H1 (cell line): ENCODE data around the gene EPHA6. TPM values are rescaled to one million over a fixed set of nuclear protein-coding genes. Genes with fewer than 3 reads are reported as not detected.
A peak's percentile ranks its signal among the peaks of the same experiment; 100 is the strongest.

ENCODE experiments used
- CTCF ChIA-PET: fragments of 300-600 bp; sonication (Branson Sonifier 250); formaldehyde crosslinking; loops from one replicate; lab custom pipeline; 2021; ENCODE audit not compliant: partially characterized antibody; lab: Charles Lee
- POLR2A ChIA-PET: fragments of 300-600 bp; sonication (Branson Sonifier 250); formaldehyde crosslinking; loops from one replicate; lab custom pipeline; 2021; ENCODE audit warnings: inconsistent platforms; ENCODE audit not compliant: partially characterized antibody; lab: Charles Lee
- DNase-seq, 2 experiments: peaks; one replicate each; pipeline versions ENCODE4 v3.0.0 to v3.0.0-alpha.2; 2010 to 2022; ENCODE audit warnings: low spot score in 2 of 2, low read depth in 1 of 2, mixed read lengths in 1 of 2
- FAIRE-seq: peaks from 2 replicates; lab custom pipeline; 2011; peaks lifted over from hg19 to GRCh38; lab: Jason Lieb, UNC
- H2AFZ ChIP-seq: 2 replicates; pipeline ENCODE4 v1.8.1; 2012; ENCODE audit warnings: low read length, inconsistent platforms
- H2AK5ac ChIP-seq: 2 replicates; pipeline ENCODE4 v1.6.1; 2013; ENCODE audit warnings: low read depth, low read length
- H2BK120ac ChIP-seq: replicated peaks from 2 replicates; pipeline ENCODE3; 2013; ENCODE audit warnings: low read depth, low read length, inconsistent platforms
- H2BK12ac ChIP-seq: 2 replicates; pipeline ENCODE4 v1.6.1; 2013; ENCODE audit warnings: low read depth, low read length
- H2BK15ac ChIP-seq: 2 replicates; pipeline ENCODE4 v1.6.1; 2013; ENCODE audit warnings: low read length
- H2BK20ac ChIP-seq: 2 replicates; pipeline ENCODE4 v1.6.1; 2013; ENCODE audit warnings: low read length
- H2BK5ac ChIP-seq: 2 replicates; pipeline ENCODE4 v1.6.1; 2013; ENCODE audit warnings: low read depth, low read length
- H3K14ac ChIP-seq: 2 replicates; pipeline ENCODE4 v1.6.1; 2013; ENCODE audit warnings: inconsistent platforms; ENCODE audit not compliant: insufficient read length
- H3K18ac ChIP-seq: 2 replicates; pipeline ENCODE4 v1.6.1; 2013; ENCODE audit warnings: low read length; ENCODE audit errors: extremely low read depth
- H3K23ac ChIP-seq: 2 replicates; pipeline ENCODE4 v1.6.1; 2013; ENCODE audit warnings: inconsistent platforms; ENCODE audit not compliant: insufficient read length
- H3K23me2 ChIP-seq: 2 replicates; pipeline ENCODE4 v1.6.1; 2013; ENCODE audit warnings: low read depth, low read length
- H3K27ac ChIP-seq: 2 replicates; pipeline ENCODE4 v1.6.1; 2011; ENCODE audit warnings: low read depth, low read length, inconsistent platforms
- H3K27me3 ChIP-seq, 4 experiments: replicated peaks in 1 of 4; 1 replicate in 1 of 4; 2 replicates in 3 of 4; pipeline versions ENCODE4 v1.6.1 to v1.8.1; 2011 to 2013; ENCODE audit warnings: low read length in 3 of 4, mild to moderate bottlenecking in 3 of 4, inconsistent platforms in 2 of 4, mixed read lengths in 2 of 4, moderate library complexity in 1 of 4; ENCODE audit not compliant: control insufficient read depth in 3 of 4, insufficient read depth in 3 of 4; ENCODE audit errors: extremely low read depth in 1 of 4
- H3K36me3 ChIP-seq, 4 experiments: 2 replicates each; pipeline versions ENCODE4 v1.6.1 to v1.8.1; 2011 to 2013; ENCODE audit warnings: mild to moderate bottlenecking in 4 of 4, low read length in 3 of 4, moderate library complexity in 2 of 4, control low read depth in 1 of 4, inconsistent platforms in 1 of 4; ENCODE audit not compliant: insufficient read depth in 4 of 4, control insufficient read depth in 2 of 4
- H3K4ac ChIP-seq: replicated peaks from 2 replicates; pipeline ENCODE3; 2013; ENCODE audit warnings: low read length, low read depth, mixed read lengths, inconsistent platforms; ENCODE audit not compliant: insufficient read length
- H3K4me1 ChIP-seq, 4 experiments: replicated peaks in 1 of 4; 1 replicate in 1 of 4; 2 replicates in 3 of 4; pipeline versions ENCODE4 v1.6.1 to v1.8.1; 2011 to 2013; ENCODE audit warnings: low read length in 3 of 4, inconsistent platforms in 2 of 4, mixed read lengths in 1 of 4; ENCODE audit not compliant: insufficient read depth in 4 of 4, control insufficient read depth in 3 of 4
- H3K4me2 ChIP-seq, 2 experiments: 2 replicates each; pipeline versions ENCODE4 v1.6.1 to v1.8.1; 2011 to 2013; ENCODE audit warnings: low read depth in 2 of 2, low read length in 2 of 2, control low read depth in 1 of 2, inconsistent platforms in 1 of 2, mild to moderate bottlenecking in 1 of 2; ENCODE audit not compliant: insufficient read depth in 1 of 2
- H3K4me3 ChIP-seq, 4 experiments: fragments of 200-600, 300-600 bp in 1 of 4; sonication (generic), shearing (Covaris generic), sonication (Bioruptor Twin) in 1 of 4; 2 replicates each; pipeline versions ENCODE4 v1.5.1 to v1.8.1; 2011 to 2016; ENCODE audit warnings: low read length in 4 of 4, low read depth in 3 of 4, control low read depth in 2 of 4, inconsistent platforms in 2 of 4, mild to moderate bottlenecking in 2 of 4, mixed read lengths in 1 of 4, moderate library complexity in 1 of 4; ENCODE audit not compliant: insufficient read depth in 2 of 4; ENCODE audit errors: extremely low read depth in 1 of 4
- H3K56ac ChIP-seq: replicated peaks from 2 replicates; pipeline ENCODE3; 2013; ENCODE audit warnings: low read depth, mild to moderate bottlenecking, mixed read lengths, low read length, inconsistent platforms; ENCODE audit not compliant: insufficient read length
- H3K79me1 ChIP-seq: 2 replicates; pipeline ENCODE4 v1.6.1; 2013; ENCODE audit warnings: low read depth, low read length, control low read depth
- H3K79me2 ChIP-seq, 2 experiments: 2 replicates each; pipeline versions ENCODE4 v1.6.1 to v1.8.1; 2012 to 2013; ENCODE audit warnings: low read length in 2 of 2, mild to moderate bottlenecking in 2 of 2, inconsistent platforms in 1 of 2; ENCODE audit not compliant: insufficient read depth in 2 of 2, control insufficient read depth in 1 of 2
- H3K9ac ChIP-seq, 4 experiments: replicated peaks in 1 of 4; 1 replicate in 1 of 4; 2 replicates in 3 of 4; pipeline versions ENCODE4 v1.6.1 to v1.8.1; 2011 to 2013; ENCODE audit warnings: low read depth in 3 of 4, low read length in 3 of 4, control low read depth in 2 of 4, mild to moderate bottlenecking in 2 of 4, moderate library complexity in 2 of 4, inconsistent platforms in 1 of 4; ENCODE audit errors: extremely low read depth in 1 of 4
- H3K9me3 ChIP-seq, 2 experiments: 2 replicates each; pipeline versions ENCODE4 v1.6.1 to v1.8.1; 2012 to 2013; ENCODE audit warnings: mild to moderate bottlenecking in 2 of 2, moderate library complexity in 2 of 2, control low read depth in 1 of 2, inconsistent platforms in 1 of 2, low read depth in 1 of 2, low read length in 1 of 2, mixed read lengths in 1 of 2; ENCODE audit not compliant: insufficient read depth in 2 of 2
- H4K20me1 ChIP-seq, 2 experiments: replicated peaks in 1 of 2; 2 replicates each; pipeline versions ENCODE3 to v1.8.1; 2011 to 2013; ENCODE audit warnings: inconsistent platforms in 2 of 2, low read length in 2 of 2, mild to moderate bottlenecking in 1 of 2; ENCODE audit not compliant: insufficient read depth in 2 of 2, control insufficient read depth in 1 of 2
- H4K5ac ChIP-seq: 2 replicates; pipeline ENCODE4 v1.6.1; 2013; ENCODE audit warnings: low read length, low read depth, mixed read lengths, inconsistent platforms; ENCODE audit not compliant: insufficient read length
- H4K8ac ChIP-seq: 2 replicates; pipeline ENCODE4 v1.8.0; 2013; ENCODE audit warnings: mild to moderate bottlenecking, moderate library complexity, low read length, inconsistent platforms; ENCODE audit not compliant: insufficient read depth; ENCODE audit errors: extremely low read depth
- H4K91ac ChIP-seq: replicated peaks from 2 replicates; pipeline ENCODE3; 2013; ENCODE audit warnings: low read length, mixed read lengths, inconsistent platforms; ENCODE audit not compliant: insufficient read length
- CHD2 ChIP-seq: IDR thresholded peaks from 2 replicates; pipeline ENCODE4 v1.6.1; 2012; ENCODE audit warnings: low read length, improper control_type of control experiment
- MAFK ChIP-seq: IDR thresholded peaks from 2 replicates; pipeline ENCODE4 v1.6.1; 2012; ENCODE audit warnings: low read depth, mild to moderate bottlenecking, improper control_type of control experiment, low read length
- RAD21 ChIP-seq, 2 experiments: IDR thresholded peaks in 1 of 2; conservative IDR thresholded peaks in 1 of 2; 2 replicates each; pipeline ENCODE4 v1.6.1; 2011; ENCODE audit warnings: low read depth in 2 of 2, low read length in 2 of 2, improper control_type of control experiment in 1 of 2, inconsistent platforms in 1 of 2, mild to moderate bottlenecking in 1 of 2, moderate library complexity in 1 of 2
- WGBS, 2 experiments: shearing (Covaris generic) in 1 of 2; methylation state at CpG; one replicate each; pipeline versions ENCODE4 v1.1.6 to v1.1.7; 2013 to 2015; ENCODE audit warnings: low lambda C conversion rate in 2 of 2, mixed read lengths in 2 of 2, inconsistent platforms in 1 of 2, low coverage in 1 of 2, missing lambda C conversion rate in 1 of 2; ENCODE audit not compliant: insufficient replicate concordance in 2 of 2, insufficient coverage in 1 of 2, insufficient read length in 1 of 2; ENCODE audit errors: extremely low coverage in 1 of 2, missing lambda C conversion rate in 1 of 2; 5-methylcytosine and 5-hydroxymethylcytosine counted together
- polyA plus RNA-seq, 7 experiments: library from polyadenylated mRNA; depleted of rRNA in 3 of 7; stranded (reverse) in 5 of 7; unstranded in 2 of 7; fragments of >200 nt in 5 of 7; fragments of 200-250 nt in 2 of 7; gene quantifications; 1 replicate in 5 of 7; 2 replicates in 1 of 7; 4 replicates in 1 of 7; pipeline versions ENCODE4 v1.2.1 to v1.2.3, GENCODE V29; 2011 to 2013; ENCODE audit warnings: missing spikeins in 2 of 7, mixed read lengths in 2 of 7
- total RNA-seq: library from RNA; stranded (reverse); fragmentation: NEBNext Ultra II Directional; extraction: Animal tissue kit (Norgen Biotek cat#: 25700); gene quantifications from 2 replicates; pipeline ENCODE4 v1.2.1, GENCODE V29; 2021

EPHA6 gene
- total and polyA plus RNA-seq, 2 of the 8 experiments (the other 6 are each of a cell fraction or from before 2014, with no cell fraction given): 0.83 to 3.2 TPM

DNA sequence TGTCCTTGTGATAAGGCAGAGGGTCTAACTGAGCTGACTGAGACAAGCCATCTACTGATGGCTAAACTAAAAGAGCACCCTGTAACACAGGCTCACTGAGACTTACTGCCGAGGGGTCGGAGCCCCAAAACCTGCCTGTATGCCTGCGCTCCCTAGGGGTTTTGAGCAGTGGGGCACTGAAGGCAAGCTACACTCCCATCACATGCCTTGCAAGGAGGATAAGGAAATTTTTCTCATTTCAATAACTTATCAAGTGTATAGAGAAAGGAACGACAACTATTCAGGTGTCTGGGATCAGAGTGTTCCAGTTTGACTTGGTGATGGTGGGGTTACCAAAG is 292.2 kb downstream of the EPHA6 start:
- TF ChIP-seq CHD2 (no peak), RAD21 (IDR thresholded peaks at IDR 0.05 in 1 of 2, conservative IDR thresholded peaks at IDR 0.05 in 1 of 2; ENCODE audit: low read depth in 2 of 2, low read length in 2 of 2) (peak in 1 of 2 experiments; percentile 8; a peak in 3 of 4 replicates), MAFK (no peak)
- peaks cover 0 to 6% (median 2%) of the 10 kb centered on the region in 4 experiments; a peak in 3 of 7 replicates for H3K4me1 ChIP-seq
- no peaks in the 10 kb centered on the region for H4K20me1 ChIP-seq
- peak overlapping the region in 1 of 4 experiments; percentile 4; a peak in 1 of 8 replicates for H3K4me3 ChIP-seq
- no peak overlapping the region for H3K56ac ChIP-seq
- H3K79me1 ChIP-seq: no peaks in the 10 kb centered on the region
- no peak overlapping the region for H3K14ac ChIP-seq
- no peak overlapping the region for H2BK20ac ChIP-seq
- FAIRE-seq: no peak
- H4K5ac ChIP-seq: no peak overlapping the region
- POLR2A ChIA-PET: no interaction called here
- H2BK120ac ChIP-seq: no peak overlapping the region
- no peak overlapping the region for H2AK5ac ChIP-seq
- H3K23me2 ChIP-seq: no peaks in the 10 kb centered on the region
- no peak overlapping the region for H3K4ac ChIP-seq
- H3K79me2 ChIP-seq: no peaks in the 10 kb centered on the region
- H3K36me3 ChIP-seq: no peaks in the 10 kb centered on the region
- no peak overlapping the region; a peak in 1 of 7 replicates for H3K9ac ChIP-seq
- no peak overlapping the region for H3K27ac ChIP-seq
- no peak overlapping the region for H3K18ac ChIP-seq
- H2AFZ ChIP-seq: peak overlapping the region; percentile 60; the same call in 1 of the 2 replicates
- CTCF ChIA-PET: interaction anchor here (1.3 to 1.7 kb wide), 2 partner anchors 32 to 652 kb away, joined by 3 to 5 read pairs; no protein-coding TSS in a partner anchor
- no peaks in the 10 kb centered on the region for H3K27me3 ChIP-seq
- H2BK5ac ChIP-seq: no peak overlapping the region; the same call in 1 of the 2 replicates
- H3K9me3 ChIP-seq: no peaks in the 10 kb centered on the region
- H4K8ac ChIP-seq: no peak overlapping the region
- DNase-seq: no peak
- H2BK15ac ChIP-seq: no peak overlapping the region; the same call in 1 of the 2 replicates
- H3K23ac ChIP-seq: no peak overlapping the region
- peak overlapping the region; percentile 42 to 69; a peak in 3 of 4 replicates for H3K4me2 ChIP-seq
- H4K91ac ChIP-seq: no peak overlapping the region
- WGBS, 2 experiments: 66% methylated on average over 4 of the region's 4 CpGs; no CpG with 5 or more reads in 1 of the 2 experiments
- H2BK12ac ChIP-seq: no peak overlapping the region
